HG03521 (cell line): ENCODE measurements around the gene RPL18A.

Experiments used
- ATAC-seq: cut with Tn5 transposase; IDR thresholded peaks from one replicate; pipeline ENCODE4 v1.9.1; 2021; ENCODE audit warnings: mild to moderate bottlenecking, moderate library complexity; ENCODE audit not compliant: unreplicated experiment

RPL18A gene

DNA sequence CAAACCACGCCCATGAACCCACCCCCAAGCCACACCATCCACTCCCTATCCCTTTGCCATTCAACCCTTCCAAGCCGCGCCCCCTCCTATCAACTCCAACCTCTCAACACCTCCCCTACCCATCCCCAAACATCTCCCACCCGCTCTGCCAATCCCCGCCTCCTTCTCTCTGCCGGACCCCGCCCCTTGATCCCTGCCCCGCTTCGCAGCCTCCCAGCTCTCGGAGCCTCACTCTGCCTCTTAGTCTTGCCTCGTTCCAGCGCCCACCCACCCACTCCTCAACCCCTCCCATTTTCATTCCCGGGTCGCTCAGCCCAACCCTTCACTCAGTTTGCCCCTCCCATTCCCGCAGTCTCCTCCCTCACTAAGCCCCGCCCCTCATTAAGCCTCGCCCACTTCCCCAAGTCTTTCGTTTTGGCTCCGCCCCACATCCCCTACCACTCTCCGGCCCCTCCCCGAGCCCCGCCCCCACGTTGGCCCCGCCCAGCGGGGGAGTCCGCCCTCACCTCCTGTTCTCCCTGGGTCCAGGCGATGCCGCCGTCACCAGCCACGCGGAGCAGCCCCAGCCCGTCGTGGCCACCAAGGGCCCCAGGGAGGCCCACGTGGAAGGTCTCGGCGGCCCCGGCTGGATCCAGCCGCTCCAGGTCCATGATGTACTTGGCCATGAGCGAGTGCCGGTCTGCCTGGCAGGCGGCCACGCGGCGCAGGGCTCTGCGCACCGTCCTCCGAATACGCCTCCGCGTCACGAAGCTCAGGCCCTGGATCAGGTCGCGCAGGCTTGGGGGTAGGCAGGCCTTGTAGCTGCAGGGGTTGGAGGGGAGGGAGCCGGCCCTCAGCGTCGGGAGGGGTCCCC lies 17.7 kb upstream of the RPL18A start:
- ATAC-seq, result no peak

DNA sequence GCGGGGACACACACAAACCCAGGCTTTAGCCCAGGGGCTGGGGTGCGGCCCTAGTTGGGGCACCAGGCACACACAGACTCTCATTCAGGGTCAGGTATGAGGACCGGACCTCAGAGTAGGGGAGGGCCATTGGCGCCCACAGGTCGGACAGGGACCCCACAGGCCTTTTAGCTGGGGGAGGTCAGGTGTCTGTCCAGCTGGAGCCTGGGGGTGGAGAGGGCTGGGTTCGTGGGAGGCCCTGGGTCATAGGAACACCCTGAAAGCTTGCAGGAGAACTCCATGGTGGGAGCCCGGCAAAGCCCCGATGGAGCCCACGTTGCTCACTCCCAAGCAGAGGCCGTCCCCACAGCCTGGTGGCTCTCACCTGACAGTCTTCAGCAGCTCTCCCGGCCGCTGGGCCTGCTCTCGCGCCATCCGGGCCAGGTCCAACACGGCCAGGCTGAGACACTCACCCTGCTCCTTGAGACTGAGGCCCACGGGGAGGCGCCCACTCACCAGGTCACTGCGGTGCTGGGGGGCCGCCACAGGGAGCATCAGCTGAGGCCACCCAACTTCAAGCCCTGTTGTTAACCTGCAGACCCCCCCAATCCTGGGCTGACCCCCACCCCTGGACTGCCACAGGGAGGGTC lies 16.9 kb upstream of the RPL18A start:
- ATAC-seq, result no peak

DNA sequence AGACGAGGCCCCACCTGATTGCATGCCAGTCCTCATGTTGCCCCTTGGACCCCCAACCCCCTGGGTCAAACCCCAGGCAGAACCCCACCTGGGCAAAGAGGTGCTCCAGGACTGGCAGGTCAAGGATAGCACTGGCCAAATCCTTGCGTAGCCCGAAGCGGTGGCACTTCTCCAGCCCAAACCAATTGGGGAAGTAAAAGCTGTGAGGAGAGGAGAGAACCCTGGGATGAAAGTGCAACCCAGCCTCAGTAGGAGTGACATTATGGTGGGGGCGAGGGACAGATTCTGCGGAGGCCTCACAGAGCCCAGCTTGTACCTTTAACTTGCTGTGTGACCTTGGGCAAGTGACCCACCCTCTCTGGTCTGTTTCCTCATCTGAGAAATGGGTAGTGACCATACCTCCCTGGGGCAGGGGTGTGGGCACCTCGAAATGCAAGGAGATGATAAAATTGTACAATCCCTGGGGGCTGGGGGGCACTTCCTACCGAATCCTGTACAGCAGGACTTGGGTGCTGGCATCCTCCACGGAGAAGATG lies 16.4 kb upstream of the RPL18A start:
- ATAC-seq, result no peak

DNA sequence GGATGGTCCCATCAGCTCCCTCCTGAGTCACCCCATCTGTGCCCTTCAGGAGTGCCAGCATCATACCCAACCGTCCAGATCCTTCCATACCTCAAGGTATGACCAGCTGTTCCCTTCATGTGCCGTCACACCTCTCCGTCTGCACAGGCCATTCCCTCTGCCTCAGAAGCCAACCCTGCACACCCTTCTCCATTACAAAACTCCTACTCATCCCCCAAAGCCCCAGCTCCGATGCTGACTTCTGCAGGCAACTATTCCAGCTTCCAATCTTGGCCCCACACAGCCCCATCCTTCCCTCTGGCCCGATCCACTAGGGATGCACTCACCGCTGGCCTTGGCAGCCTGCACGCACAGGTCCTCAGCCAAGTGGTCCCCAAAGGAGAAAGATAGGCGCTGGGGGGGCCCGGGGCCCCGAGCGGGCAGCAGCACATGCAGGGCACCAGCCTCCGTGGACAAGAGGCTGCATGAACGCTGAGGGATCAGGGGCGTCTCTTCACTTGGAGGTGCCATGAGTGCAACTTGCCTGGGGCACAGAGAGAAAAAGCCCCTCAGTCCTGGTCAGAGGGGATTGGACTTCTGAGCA lies 15.7 kb upstream of the RPL18A start:
- ATAC-seq, result no peak

DNA sequence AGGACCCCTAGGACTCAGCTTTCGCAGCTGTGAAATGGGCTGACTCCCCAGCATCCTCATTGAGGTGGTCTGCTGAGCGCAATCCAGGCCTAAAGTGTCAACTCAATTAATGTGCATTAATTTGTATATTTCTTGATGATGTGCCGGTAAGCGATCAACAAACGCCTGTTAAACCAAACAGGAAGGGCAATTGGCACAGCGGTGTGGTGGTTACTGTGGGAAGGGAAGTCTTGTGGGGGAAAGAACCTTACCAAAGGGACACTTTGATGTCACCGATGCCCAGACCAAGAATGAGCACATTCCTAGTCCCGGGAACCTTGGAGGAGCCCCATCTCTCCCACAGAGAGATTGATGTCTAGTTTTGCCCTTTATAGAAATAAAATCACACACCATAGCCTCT lies 13.6 kb upstream of the RPL18A start:
- no peak for ATAC-seq

DNA sequence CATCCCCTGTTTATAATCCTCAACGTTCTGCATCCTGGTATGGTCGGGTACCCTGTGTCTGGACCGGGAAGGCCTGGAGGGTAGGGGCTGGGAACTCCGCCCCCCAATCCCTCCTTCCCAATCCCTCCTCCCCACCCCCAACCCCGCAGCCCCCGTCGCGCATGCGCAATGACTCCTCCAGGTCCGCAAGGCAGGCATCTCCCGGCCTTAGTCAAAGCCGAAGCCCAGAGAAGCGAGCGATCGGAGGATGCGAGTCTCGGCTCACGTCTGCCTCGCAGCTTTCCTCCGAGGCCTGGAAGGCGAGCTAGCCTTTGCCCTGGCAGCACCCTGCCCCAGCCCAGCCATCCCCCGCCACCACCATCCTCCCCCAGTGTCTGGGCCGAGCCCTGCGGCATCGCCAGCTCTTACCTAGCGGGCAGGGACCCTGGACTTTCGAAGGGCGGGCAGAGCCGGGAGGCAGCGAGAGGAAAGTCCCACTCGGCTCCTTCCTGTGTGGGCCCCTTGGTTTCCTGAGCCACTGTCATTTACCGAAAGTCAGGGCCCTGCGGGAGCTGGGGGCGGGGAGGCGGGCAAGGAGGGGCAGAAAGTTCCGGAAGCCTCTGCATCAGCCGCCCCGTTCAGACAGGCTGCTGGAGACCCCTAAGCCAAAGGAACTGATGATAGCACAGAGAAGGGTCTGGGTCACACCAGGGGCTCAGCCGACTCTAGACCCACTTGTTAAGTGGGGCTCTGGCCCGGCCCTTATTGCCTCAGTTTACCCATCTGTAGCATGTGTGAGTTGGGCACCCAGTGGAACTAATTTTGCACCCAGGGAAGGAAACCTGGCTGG lies 12.0 kb upstream of the RPL18A start, which contains the start of gene JAK3:
TSS of gene JAK3 (minus strand) at position 445 of the 829 bp plus-strand sequence. CDS start 3,565 bp downstream, outside the sequence.
- no peak for ATAC-seq

DNA sequence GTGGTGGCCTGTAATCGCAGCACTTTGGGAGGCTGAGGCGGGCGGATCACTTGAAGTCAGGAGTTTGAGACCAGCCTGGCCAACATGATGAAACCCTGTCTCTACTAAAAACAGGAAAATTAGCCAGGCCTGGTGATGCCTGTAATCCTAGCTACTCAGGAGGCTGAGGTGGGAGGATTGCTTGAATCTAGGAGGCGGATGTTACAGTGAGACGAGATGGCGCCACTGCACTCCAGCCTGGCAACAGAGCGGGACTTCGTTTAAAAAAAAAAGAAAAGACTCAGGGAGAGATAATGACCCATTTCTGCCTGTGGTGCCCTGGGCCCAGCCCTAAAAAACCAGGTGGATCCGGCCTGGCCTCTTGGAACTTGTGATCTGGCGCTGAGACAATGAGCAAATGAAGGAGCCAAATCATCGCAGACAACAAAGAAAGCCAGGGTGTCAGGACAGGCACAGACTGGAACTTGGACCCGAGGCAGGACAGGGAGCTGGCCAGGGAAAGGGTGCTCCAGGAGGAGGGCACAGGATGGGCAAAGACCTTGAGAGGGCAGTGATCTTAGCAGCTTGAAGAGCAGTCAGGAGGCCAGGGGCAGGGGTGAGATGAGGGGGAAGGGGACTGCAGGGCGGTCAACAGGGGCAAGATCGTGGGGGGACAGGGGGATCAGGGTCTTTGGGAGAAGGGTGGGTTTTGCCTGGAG lies 11.0 kb upstream of the RPL18A start:
- no peak for ATAC-seq

DNA sequence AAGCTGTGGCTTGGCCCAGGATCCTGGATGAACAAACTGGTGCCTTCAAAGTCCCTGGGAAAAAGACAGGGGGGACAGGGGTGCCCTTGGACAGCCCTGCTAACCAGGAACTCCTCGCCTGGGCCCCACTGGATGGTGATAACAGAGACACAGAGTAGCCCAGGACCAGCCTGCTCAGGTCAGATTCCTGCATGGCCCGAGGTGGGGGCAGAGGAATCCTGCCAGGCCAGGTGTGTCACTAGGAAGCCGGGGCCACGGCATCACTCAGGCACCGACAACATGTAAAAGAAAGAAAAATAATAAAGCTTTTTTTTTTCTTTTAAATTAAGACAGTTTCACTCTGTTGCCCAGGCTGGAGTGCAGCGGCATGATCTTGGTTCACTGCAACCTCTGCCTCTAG lies 5.6 kb upstream of the RPL18A start:
- ATAC-seq, result no peak

DNA sequence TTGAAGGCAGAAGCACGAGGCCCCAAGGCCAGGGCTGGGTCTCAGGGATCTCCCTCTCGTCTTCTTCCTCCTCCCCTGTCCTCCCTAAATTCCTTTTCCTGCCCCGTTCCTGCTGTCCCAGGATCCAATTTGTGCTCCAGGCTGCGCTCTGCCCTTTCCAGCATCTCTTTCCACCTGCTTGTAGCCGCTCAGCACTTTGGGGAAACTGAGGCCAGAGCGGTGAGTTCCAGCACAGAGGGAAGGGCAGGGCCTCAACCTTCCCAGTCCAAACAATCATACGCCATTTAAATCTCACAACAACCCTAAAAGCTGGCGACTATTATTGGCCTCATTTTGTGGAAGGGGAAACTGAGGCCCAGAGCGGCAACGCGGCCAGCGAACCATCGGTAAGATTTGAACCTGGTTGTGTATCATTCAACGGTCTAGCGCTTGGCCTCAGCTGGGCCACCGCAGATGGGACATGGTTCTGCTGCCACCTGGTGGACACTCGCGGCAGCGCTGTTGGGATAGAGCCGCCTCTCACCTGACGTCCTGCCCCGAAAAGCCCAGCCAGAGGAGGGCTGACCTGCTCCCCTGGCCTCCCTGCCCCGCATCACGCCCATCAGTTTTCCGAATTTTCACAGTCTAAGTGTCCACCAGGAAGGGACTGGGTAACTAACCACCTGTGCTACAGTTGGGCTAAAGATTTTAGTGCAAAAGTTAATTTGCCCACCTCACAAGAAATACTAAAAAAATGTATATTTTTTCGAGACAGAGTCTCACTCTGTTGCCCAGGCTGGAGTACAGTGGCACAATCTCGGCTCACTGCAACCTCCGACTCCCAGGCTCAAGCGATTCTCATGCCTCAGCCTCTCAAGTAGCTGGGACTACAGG lies 4.2 kb upstream of the RPL18A start:
- no peak for ATAC-seq

DNA sequence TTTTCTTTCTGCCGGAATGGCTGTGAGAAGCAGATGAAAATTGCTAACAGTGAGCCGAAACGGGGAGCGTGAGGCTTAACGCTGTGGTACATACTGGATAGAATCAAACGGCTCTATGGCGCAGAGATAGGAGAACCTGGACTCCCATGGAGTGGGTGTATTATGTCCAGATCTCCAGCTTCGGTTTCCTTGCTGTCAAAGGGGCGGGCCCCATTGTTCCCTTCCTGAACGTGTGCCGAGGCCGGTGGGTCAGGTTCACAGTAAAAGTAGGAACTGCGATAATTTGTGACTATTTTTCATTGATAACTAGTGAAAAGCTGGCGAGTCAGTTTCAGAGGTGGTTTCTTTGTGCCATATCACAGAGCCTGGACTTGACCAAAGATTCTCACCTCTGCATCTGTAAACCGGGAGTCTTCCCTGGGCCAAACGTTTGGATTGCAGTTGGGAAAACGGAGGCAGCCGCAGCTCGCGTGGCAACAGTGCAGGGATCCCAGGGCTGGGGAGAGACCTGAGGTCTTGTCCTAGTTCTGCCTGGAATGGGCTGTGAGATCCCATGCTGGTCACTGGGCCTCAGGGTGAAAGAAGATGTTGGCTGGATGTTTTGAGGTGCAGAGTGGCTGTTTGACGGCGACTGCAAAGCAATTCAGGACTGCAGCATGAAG lies 752 bp downstream of the RPL18A start:
- no peak for ATAC-seq

DNA sequence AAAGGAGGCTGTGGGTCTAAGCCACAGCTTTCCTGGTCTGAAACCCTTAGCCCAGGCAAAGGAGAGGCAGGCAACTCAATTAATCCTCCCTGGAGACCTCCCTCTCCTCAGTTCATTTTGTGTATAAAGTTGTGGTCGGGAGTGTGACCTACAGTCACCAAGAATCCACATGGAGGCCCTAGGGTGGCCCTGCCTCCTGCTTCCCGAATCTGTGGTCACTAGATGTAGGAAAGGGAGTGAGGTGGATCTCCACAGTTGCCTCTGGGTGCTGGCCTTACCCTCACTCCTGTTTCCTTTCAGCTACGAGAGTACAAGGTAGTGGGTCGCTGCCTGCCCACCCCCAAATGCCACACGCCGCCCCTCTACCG lies 1.3 kb downstream of the RPL18A start:
- no peak for ATAC-seq

DNA sequence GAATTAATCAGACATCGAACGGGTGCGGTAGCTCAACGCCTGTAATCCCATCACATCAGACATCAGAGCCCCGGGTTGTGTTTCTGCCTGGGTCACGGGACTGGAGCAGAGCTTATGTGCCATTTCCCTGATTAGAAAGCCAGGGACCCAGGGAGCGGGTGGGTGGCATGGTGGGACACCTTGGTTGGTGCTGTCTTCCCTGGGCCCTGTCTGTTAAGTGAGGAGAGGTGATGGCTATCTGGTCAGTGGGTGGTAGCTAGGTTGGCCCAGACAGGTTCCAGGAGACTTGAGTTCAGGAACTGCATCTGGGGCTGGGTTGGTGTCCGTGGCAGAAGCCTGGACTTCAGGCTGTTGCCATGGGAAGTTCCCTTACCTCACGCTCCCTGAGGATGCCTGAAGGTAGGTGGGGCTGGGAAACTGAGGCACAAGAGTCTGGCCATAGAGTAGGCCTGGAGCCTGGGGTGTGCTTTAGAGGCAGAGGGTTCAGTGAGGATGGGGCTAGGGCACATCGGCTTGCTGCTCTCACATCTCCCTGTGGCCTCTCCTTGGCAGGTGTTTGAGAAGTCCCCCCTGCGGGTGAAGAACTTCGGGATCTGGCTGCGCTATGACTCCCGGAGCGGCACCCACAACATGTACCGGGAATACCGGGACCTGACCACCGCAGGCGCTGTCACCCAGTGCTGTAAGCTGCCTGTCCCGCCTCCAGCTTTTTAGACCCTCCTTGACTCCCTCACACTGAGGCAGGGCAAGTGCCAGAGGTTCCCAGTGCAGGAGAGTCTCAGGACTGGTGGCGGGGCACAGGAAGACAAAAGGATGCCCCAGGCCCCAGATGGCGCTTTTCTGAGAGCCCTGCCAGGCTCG lies 2.1 kb downstream of the RPL18A start:
- no peak for ATAC-seq

DNA sequence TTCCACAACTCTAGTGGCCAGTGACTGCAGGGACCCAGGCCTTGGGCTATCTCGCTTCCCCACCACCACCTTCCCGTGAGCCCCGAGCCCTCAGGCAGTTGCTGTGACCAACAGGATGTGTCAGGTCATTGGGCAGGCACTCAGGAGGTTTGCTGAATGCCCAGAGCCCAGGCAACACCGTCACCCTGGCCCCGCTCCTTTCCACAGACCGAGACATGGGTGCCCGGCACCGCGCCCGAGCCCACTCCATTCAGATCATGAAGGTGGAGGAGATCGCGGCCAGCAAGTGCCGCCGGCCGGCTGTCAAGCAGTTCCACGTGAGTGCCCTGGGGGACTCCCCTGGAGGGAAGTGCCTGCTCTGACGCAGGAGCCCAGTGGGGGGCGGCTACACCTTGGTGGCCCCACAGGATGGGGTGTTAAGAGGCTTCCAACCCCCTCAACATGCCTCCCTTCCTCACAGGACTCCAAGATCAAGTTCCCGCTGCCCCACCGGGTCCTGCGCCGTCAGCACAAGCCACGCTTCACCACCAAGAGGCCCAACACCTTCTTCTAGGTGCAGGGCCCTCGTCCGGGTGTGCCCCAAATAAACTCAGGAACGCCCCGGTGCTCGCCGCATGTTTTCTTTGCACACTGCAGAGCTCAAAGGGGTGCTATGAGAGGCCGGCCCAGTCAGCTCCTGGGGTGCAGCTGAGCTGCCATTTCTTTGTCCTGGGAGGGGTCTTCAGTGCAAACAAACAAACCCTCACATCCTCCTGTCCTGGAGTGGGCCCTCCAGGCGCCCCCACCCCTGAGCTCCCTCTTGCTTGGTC lies 3.2 kb downstream of the RPL18A start:
- no peak for ATAC-seq

DNA sequence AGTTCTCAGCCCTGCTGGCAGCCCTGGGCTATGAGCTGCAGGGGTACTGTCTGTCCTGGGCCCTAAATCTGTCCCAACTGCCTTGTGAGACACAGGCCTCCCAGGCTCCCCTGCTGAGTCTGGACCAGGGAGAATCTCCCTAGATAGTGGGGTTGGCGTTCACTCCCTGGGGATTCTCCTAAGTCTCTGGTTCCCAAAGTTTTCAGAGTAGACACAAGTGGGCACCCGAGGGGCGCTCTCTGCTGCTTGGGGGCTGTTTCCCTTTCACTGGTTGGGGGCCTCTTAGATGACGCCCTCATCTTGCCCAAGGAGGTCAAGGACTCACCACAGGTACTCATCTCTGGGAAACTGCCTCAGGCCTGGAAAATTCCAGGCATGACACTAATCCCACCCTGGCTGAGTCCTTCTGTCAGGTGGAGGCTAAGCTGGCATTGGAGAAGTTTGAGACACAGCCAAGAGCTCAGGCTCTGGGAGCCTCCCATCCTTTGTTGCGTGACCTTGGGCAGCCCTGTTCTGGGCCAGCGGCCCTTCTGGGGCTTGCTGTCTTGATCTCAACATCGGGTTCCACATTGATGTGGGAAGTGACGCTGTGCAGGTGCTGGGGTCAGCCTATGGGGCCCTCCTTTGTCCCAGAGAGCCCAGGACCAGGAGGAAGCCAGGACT lies 3.9 kb downstream of the RPL18A start:
- no peak for ATAC-seq

DNA sequence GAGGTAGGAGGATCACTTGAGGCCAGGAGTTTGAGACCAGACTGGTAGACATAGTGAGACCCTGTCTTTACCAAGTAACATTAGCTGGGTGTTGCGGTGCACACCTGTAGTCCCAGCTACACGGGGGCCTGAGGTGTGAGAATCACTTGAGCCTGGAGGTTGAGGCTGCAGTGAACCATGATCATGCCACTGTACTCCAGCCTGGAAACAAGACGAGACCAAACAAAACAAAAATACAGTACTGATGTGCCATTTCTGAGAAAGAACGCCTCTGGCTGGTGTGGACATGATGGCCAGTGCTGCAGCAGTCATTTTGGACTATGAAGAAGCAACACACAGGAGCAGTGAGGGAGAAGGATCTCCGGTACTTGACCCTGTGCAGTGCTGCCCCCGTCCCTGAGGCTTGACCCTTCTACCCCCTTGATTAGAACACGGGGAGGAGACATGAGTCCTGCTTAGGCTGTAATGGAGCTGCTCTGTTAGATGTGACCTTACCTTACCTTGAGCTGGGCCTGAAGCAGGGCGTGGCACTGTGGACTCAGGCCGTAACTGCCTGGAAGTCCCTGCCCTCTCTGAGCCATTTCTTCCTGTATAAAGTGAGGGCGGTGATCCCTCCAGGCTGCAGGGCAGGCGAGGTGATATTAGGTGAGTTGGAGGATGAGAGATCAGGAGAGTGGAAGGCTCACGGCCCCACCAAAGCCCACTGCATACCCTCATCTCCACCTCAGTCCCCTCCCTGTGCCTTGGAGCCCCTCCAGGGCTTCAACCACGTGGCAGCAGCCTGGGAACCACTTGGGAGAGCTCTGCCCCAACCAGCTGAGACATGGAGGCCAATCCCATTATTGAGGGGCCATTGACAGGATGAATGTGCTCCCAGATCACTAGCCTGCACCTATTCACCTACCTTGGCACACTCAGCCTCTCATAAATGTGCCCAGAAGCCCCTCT lies 5.9 kb downstream of the RPL18A start:
- ATAC-seq, result no peak
